GM12878 (cell line): ENCODE data around the gene PRUNE2. TPM values are rescaled to one million over a fixed set of nuclear protein-coding genes. Genes with fewer than 3 reads are reported as not detected.

ENCODE experiments used
- ATAC-seq: fragments of 200-7000 bp; cut with Tn5 transposase; 3 replicates; pipeline ENCODE4 v1.9.1; 2020; ENCODE audit warnings: mild to moderate bottlenecking, moderate library complexity
- BruUV-seq: library from RNA; stranded (reverse); fragments of 400-500 nt; replicated peaks from 2 replicates; lab custom pipeline; 2021; lab: Mats Ljungman, UMichigan
- CTCF ChIA-PET: fragments of 300-600 bp; sonication (Branson Sonifier 250); formaldehyde crosslinking; extraction: SDS; loops from one replicate; lab custom pipeline; 2021; ENCODE audit warnings: inconsistent platforms; lab: Yijun Ruan, JAX
- POLR2A ChIA-PET: fragments of 350-600 bp; formaldehyde crosslinking; extraction: SDS; loops from one replicate; lab custom pipeline; 2021; ENCODE audit warnings: inconsistent platforms; lab: Charles Lee
- RAD21 ChIA-PET: fragments of 300-600 bp; sonication (Branson Sonifier 250); formaldehyde crosslinking; loops from one replicate; lab custom pipeline; 2023; ENCODE audit warnings: antibody characterized with exemption; ENCODE audit not compliant: unreplicated experiment; lab: Charles Lee
- SMC1A ChIA-PET: fragments of 300-600 bp; sonication (Branson Sonifier 250); formaldehyde crosslinking; loops from one replicate; lab custom pipeline; 2023; ENCODE audit not compliant: unreplicated experiment, uncharacterized antibody; lab: Charles Lee
- DNase-seq: peaks from one replicate; pipeline ENCODE4 v3.0.0-alpha.2; 2011; ENCODE audit warnings: low read depth, low spot score
- FAIRE-seq: peaks from 3 replicates; lab custom pipeline; 2011; peaks lifted over from hg19 to GRCh38; lab: Jason Lieb, UNC
- H2AFZ ChIP-seq: 2 replicates; pipeline ENCODE4 v1.6.0; 2011; ENCODE audit warnings: low read depth, low read length, control low read depth; ENCODE audit not compliant: control insufficient read depth
- H3K27ac ChIP-seq: 2 replicates; pipeline ENCODE4 v1.5.1; 2011; ENCODE audit warnings: control low read depth; ENCODE audit not compliant: control insufficient read depth, insufficient read depth
- H3K27me3 ChIP-seq, 2 experiments: replicated peaks in 1 of 2; 2 replicates each; pipeline versions ENCODE4 v1.6.0 to v1.6.1; 2011; ENCODE audit warnings: low read length in 1 of 2; ENCODE audit not compliant: control insufficient read depth in 2 of 2, insufficient read depth in 2 of 2
- H3K36me3 ChIP-seq, 2 experiments: 2 replicates each; pipeline ENCODE4 v1.5.1; 2011; ENCODE audit warnings: low read length in 1 of 2; ENCODE audit not compliant: control insufficient read depth in 2 of 2, insufficient read depth in 2 of 2
- H3K4me1 ChIP-seq: 2 replicates; pipeline ENCODE4 v1.6.1; 2011; ENCODE audit warnings: mild to moderate bottlenecking, low read length, moderate library complexity, mixed read lengths; ENCODE audit not compliant: control insufficient read depth, insufficient read depth
- H3K4me2 ChIP-seq: 2 replicates; pipeline ENCODE4 v1.6.0; 2011; ENCODE audit warnings: control low read depth; ENCODE audit not compliant: control insufficient read depth, insufficient read depth
- H3K4me3 ChIP-seq: fragments of 200-600 bp; sonication (generic); 2 replicates; pipeline ENCODE4 v1.5.1; 2016
- H3K79me2 ChIP-seq: 2 replicates; pipeline ENCODE4 v1.6.0; 2011; ENCODE audit warnings: low read length; ENCODE audit not compliant: control insufficient read depth, insufficient read depth
- H3K9ac ChIP-seq: 2 replicates; pipeline ENCODE4 v1.8.0; 2011; ENCODE audit warnings: low read length, control low read depth, mixed read lengths; ENCODE audit not compliant: control insufficient read depth, insufficient read depth
- H3K9me3 ChIP-seq: replicated peaks from 3 replicates; pipeline ENCODE4 v1.5.1; 2011; ENCODE audit warnings: mild to moderate bottlenecking, low read length; ENCODE audit not compliant: control insufficient read depth, insufficient read depth
- H4K20me1 ChIP-seq: 2 replicates; pipeline ENCODE4 v1.6.0; 2011; ENCODE audit not compliant: control insufficient read depth, insufficient read depth
- ASH2L ChIP-seq: fragments of 300-600, 200-600 bp; sonication (generic); IDR thresholded peaks from 2 replicates; pipeline ENCODE4 v1.6.1; 2017; ENCODE audit warnings: low read depth, mild to moderate bottlenecking, borderline replicate concordance
- BCL3 ChIP-seq: IDR thresholded peaks from 2 replicates; pipeline ENCODE4 v1.6.1; 2011; ENCODE audit warnings: borderline replicate concordance, low read depth, mild to moderate bottlenecking, moderate library complexity, low read length; ENCODE audit not compliant: insufficient read depth, poor library complexity, severe bottlenecking
- BMI1 ChIP-seq: fragments of 450-650 bp; IDR thresholded peaks from 2 replicates; pipeline ENCODE4 v1.6.1; 2016; ENCODE audit warnings: mild to moderate bottlenecking, moderate library complexity, borderline replicate concordance
- EZH2 ChIP-seq: IDR thresholded peaks from 2 replicates; pipeline ENCODE4 v1.6.1; 2012; ENCODE audit warnings: low read depth, mild to moderate bottlenecking, control low read depth, inconsistent platforms, low read length, borderline replicate concordance; ENCODE audit not compliant: control insufficient read depth
- HDGF ChIP-seq: fragments of 450-650 bp; IDR thresholded peaks from 2 replicates; pipeline ENCODE4 v1.6.1; 2016; ENCODE audit warnings: antibody characterized with exemption
- MEF2B ChIP-seq: fragments of 450-650 bp; IDR thresholded peaks from 2 replicates; pipeline ENCODE4 v1.6.1; 2018; ENCODE audit warnings: mild to moderate bottlenecking, moderate library complexity; ENCODE audit not compliant: partially characterized antibody, poor library complexity, severe bottlenecking
- RCOR1 ChIP-seq: conservative IDR thresholded peaks from 2 replicates; pipeline ENCODE4 v1.6.1; 2012; ENCODE audit warnings: low read depth, low read length, improper control_type of control experiment
- SIX5 ChIP-seq: IDR thresholded peaks from 2 replicates; pipeline ENCODE4 v1.6.1; 2011; ENCODE audit warnings: mild to moderate bottlenecking, low read depth, low read length, moderate library complexity; ENCODE audit not compliant: severe bottlenecking
- SPI1 ChIP-seq: IDR thresholded peaks from 2 replicates; pipeline ENCODE4 v1.6.1; 2011; ENCODE audit warnings: low read depth, mild to moderate bottlenecking, low read length, moderate library complexity, borderline replicate concordance; ENCODE audit not compliant: insufficient read depth
- TCF3 ChIP-seq: IDR thresholded peaks from 2 replicates; pipeline ENCODE4 v1.6.1; 2012; ENCODE audit warnings: low read depth, mild to moderate bottlenecking, low read length, borderline replicate concordance; ENCODE audit not compliant: insufficient read depth
- ZNF24 ChIP-seq: fragments of 450-650 bp; IDR thresholded peaks from 2 replicates; pipeline ENCODE4 v1.6.1; 2017; ENCODE audit warnings: antibody characterized with exemption, mild to moderate bottlenecking
- WGBS: methylation state at CpG from one replicate; pipeline ENCODE4 v1.1.6; 2016; ENCODE audit warnings: low lambda C conversion rate; ENCODE audit not compliant: insufficient replicate concordance, insufficient coverage; ENCODE audit errors: missing lambda C conversion rate; 5-methylcytosine and 5-hydroxymethylcytosine counted together
- in situ Hi-C: fragments of 300-500 bp; cut with MboI; formaldehyde crosslinking; loops from 9 replicates; pipeline ENCODE4 v1.14.3; 2018; ENCODE audit warnings: mixed read lengths
- intact Hi-C: fragments of 100-400 bp; cut with micrococcal nuclease; formaldehyde crosslinking; loops from one replicate; pipeline ENCODE4 v1.14.2; 2022; ENCODE audit not compliant: unreplicated experiment
- polyA plus RNA-seq, 11 experiments: library from polyadenylated mRNA; depleted of rRNA in 4 of 11; unstranded in 6 of 11; stranded (reverse) in 5 of 11; fragments of >200 nt; fragmentation: Nextera tagmentation in 4 of 11; fragmentation: Illumina TruSeq in 1 of 11; extraction: Ambion mirVana in 4 of 11; extraction: Trizol in 1 of 11; gene quantifications; 1 replicate in 1 of 11; 2 replicates in 10 of 11; pipeline versions ENCODE4 v1.2.1 to v1.2.3, GENCODE V29; 2011 to 2016; ENCODE audit warnings: inconsistent platforms in 2 of 11, missing spikeins in 2 of 11, low read depth in 1 of 11
- total RNA-seq, 4 experiments: library from RNA; depleted of rRNA in 3 of 4; stranded (reverse); fragments of >200 nt in 3 of 4; fragmentation: Illumina TruSeq in 1 of 4; extraction: Trizol in 1 of 4; gene quantifications; 2 replicates each; pipeline versions ENCODE4 v1.2.1 to v1.2.3, GENCODE V29; 2013 to 2021
- TF ChIP-seq, protein P1 (sequence below): fragments of 450-650 bp; formaldehyde crosslinking; IDR thresholded peaks from 2 replicates; pipeline ENCODE4 v1.5.0; 2022; ENCODE audit warnings: mild to moderate bottlenecking, missing genetic modification characterization

Gene PRUNE2
- total and polyA plus RNA-seq, 10 of the 15 experiments (the other 5 are each of a cell fraction or from before 2014, with no cell fraction given) = 0.07 to 0.63 (median 0.25) TPM

DNA sequence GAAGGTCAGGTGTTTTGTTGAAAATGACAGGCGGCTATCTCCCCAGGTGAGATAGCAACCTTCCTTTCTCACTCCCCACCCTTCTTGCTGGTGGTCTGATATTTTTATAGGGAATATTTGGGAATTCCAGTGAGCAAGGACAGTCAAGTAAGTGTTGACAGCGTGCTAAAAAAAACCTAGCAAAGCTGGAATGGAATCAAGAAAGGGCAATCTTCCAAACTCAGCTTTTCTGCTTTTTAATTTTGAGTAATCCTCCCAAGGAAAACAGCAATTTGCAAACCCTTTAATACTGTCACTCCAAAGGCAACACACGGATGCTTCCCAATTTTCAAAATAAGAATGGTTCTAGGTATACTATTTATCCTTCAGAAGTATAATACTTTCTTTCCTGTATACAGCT is 285.3 kb downstream of the PRUNE2 start:
- Histone ChIP-seq H3K4me3 (no peak overlapping the region), H3K4me1 (peaks cover 10% of the 10 kb centered on the region), H3K27ac (no peak overlapping the region), H3K4me2 (no peak overlapping the region), H3K27me3 (no peaks in the 10 kb centered on the region; a peak in 1 of 4 replicates), H3K9me3 (no peaks in the 10 kb centered on the region), H3K9ac (no peak overlapping the region), H2AFZ (no peak overlapping the region), H3K36me3 (no peaks in the 10 kb centered on the region), H4K20me1 (no peaks in the 10 kb centered on the region), H3K79me2 (no peaks in the 10 kb centered on the region)
- intact Hi-C loops = no loop called here
- ChIA-PET RAD21 (no interaction called here), POLR2A (no interaction called here), SMC1A (no interaction called here), CTCF (interaction anchor here (1.2 kb wide), 1 partner anchor 58 kb away, joined by 4 read pairs; no protein-coding TSS in a partner anchor)
- BruUV-seq = no TSS peak
- ATAC-seq (no peak), FAIRE-seq (no peak), DNase-seq (no peak)
- in situ Hi-C loops = no loop called here
- WGBS = 30% methylated on average over 3 of the region's 3 CpGs
- TF ChIP-seq ZNF24 (no peak), TCF3 (no peak), BCL3 (no peak), EZH2 (no peak), HDGF (no peak), RCOR1 (no peak), ASH2L (no peak), MEF2B (no peak), SPI1 (no peak), BMI1 (no peak), SIX5 (no peak)
- TF ChIP-seq, protein P1, sequence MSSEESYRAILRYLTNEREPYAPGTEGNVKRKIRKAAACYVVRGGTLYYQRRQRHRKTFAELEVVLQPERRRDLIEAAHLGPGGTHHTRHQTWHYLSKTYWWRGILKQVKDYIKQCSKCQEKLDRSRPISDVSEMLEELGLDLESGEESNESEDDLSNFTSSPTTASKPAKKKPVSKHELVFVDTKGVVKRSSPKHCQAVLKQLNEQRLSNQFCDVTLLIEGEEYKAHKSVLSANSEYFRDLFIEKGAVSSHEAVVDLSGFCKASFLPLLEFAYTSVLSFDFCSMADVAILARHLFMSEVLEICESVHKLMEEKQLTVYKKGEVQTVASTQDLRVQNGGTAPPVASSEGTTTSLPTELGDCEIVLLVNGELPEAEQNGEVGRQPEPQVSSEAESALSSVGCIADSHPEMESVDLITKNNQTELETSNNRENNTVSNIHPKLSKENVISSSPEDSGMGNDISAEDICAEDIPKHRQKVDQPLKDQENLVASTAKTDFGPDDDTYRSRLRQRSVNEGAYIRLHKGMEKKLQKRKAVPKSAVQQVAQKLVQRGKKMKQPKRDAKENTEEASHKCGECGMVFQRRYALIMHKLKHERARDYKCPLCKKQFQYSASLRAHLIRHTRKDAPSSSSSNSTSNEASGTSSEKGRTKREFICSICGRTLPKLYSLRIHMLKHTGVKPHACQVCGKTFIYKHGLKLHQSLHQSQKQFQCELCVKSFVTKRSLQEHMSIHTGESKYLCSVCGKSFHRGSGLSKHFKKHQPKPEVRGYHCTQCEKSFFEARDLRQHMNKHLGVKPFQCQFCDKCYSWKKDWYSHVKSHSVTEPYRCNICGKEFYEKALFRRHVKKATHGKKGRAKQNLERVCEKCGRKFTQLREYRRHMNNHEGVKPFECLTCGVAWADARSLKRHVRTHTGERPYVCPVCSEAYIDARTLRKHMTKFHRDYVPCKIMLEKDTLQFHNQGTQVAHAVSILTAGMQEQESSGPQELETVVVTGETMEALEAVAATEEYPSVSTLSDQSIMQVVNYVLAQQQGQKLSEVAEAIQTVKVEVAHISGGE (CRISPR knock-in tag) = no peak
